GM03348 (cell line): Measurements from ENCODE around the gene SEC24C.

Experiments used
- DNase-seq: peaks from one replicate; pipeline ENCODE4 v3.0.0; 2012; ENCODE audit warnings: low spot score

Gene SEC24C

GRCh38 chr10:73810735-73811465 is 66.7 kb downstream of the SEC24C start:
- peak; percentile 64 for DNase-seq

- DNase-seq: no peak
These were observed 68.5 kb downstream of the SEC24C start for GRCh38 chr10:73812657-73813056.

GRCh38 chr10:73813333-73813732 is 69.2 kb downstream of the SEC24C start:
- DNase-seq: no peak

GRCh38 chr10:73814276-73814895 is 70.2 kb downstream of the SEC24C start:
- no peak for DNase-seq

GRCh38 chr10:73814896-73815718 is 70.9 kb downstream of the SEC24C start:
- peak; percentile 37 for DNase-seq

- no peak for DNase-seq
These were observed 71.5 kb downstream of the SEC24C start for GRCh38 chr10:73815719-73816030.

- DNase-seq: no peak
These were observed 73.0 kb downstream of the SEC24C start for GRCh38 chr10:73816917-73817729.

- no peak for DNase-seq
These were observed 73.7 kb downstream of the SEC24C start for GRCh38 chr10:73817826-73818225.

- DNase-seq: no peak
These were observed 74.2 kb downstream of the SEC24C start for GRCh38 chr10:73818402-73818801.

- DNase-seq: no peak
These were observed 74.9 kb downstream of the SEC24C start for GRCh38 chr10:73819081-73819480.

GRCh38 chr10:73819513-73820093 is 75.4 kb downstream of the SEC24C start:
- no peak for DNase-seq
